GM12878 (cell line): Measurements from ENCODE around the gene MT1G. TPM values are rescaled to one million over a fixed set of nuclear protein-coding genes. Genes with fewer than 3 reads are reported as not detected.

Source experiments
- ATAC-seq: fragments of 200-7000 bp; cut with Tn5 transposase; 3 replicates; pipeline ENCODE4 v1.9.1; 2020; ENCODE audit warnings: mild to moderate bottlenecking, moderate library complexity
- BruUV-seq: library from RNA; stranded (reverse); fragments of 400-500 nt; replicated peaks from 2 replicates; lab custom pipeline; 2021; lab: Mats Ljungman, UMichigan
- CTCF ChIA-PET: fragments of 300-600 bp; sonication (Branson Sonifier 250); formaldehyde crosslinking; extraction: SDS; loops from one replicate; lab custom pipeline; 2021; ENCODE audit warnings: inconsistent platforms; lab: Yijun Ruan, JAX
- POLR2A ChIA-PET: fragments of 350-600 bp; formaldehyde crosslinking; extraction: SDS; loops from one replicate; lab custom pipeline; 2021; ENCODE audit warnings: inconsistent platforms; lab: Charles Lee
- RAD21 ChIA-PET: fragments of 300-600 bp; sonication (Branson Sonifier 250); formaldehyde crosslinking; loops from one replicate; lab custom pipeline; 2023; ENCODE audit warnings: antibody characterized with exemption; ENCODE audit not compliant: unreplicated experiment; lab: Charles Lee
- SMC1A ChIA-PET: fragments of 300-600 bp; sonication (Branson Sonifier 250); formaldehyde crosslinking; loops from one replicate; lab custom pipeline; 2023; ENCODE audit not compliant: unreplicated experiment, uncharacterized antibody; lab: Charles Lee
- DNase-seq: peaks from one replicate; pipeline ENCODE4 v3.0.0-alpha.2; 2011; ENCODE audit warnings: low read depth, low spot score
- FAIRE-seq: peaks from 3 replicates; lab custom pipeline; 2011; peaks lifted over from hg19 to GRCh38; lab: Jason Lieb, UNC
- H2AFZ ChIP-seq: 2 replicates; pipeline ENCODE4 v1.6.0; 2011; ENCODE audit warnings: low read depth, low read length, control low read depth; ENCODE audit not compliant: control insufficient read depth
- H3K27ac ChIP-seq: 2 replicates; pipeline ENCODE4 v1.5.1; 2011; ENCODE audit warnings: control low read depth; ENCODE audit not compliant: control insufficient read depth, insufficient read depth
- H3K27me3 ChIP-seq, 2 experiments: replicated peaks in 1 of 2; 2 replicates each; pipeline versions ENCODE4 v1.6.0 to v1.6.1; 2011; ENCODE audit warnings: low read length in 1 of 2; ENCODE audit not compliant: control insufficient read depth in 2 of 2, insufficient read depth in 2 of 2
- H3K36me3 ChIP-seq, 2 experiments: 2 replicates each; pipeline ENCODE4 v1.5.1; 2011; ENCODE audit warnings: low read length in 1 of 2; ENCODE audit not compliant: control insufficient read depth in 2 of 2, insufficient read depth in 2 of 2
- H3K4me1 ChIP-seq: 2 replicates; pipeline ENCODE4 v1.6.1; 2011; ENCODE audit warnings: mild to moderate bottlenecking, low read length, moderate library complexity, mixed read lengths; ENCODE audit not compliant: control insufficient read depth, insufficient read depth
- H3K4me2 ChIP-seq: 2 replicates; pipeline ENCODE4 v1.6.0; 2011; ENCODE audit warnings: control low read depth; ENCODE audit not compliant: control insufficient read depth, insufficient read depth
- H3K4me3 ChIP-seq: fragments of 200-600 bp; sonication (generic); 2 replicates; pipeline ENCODE4 v1.5.1; 2016
- H3K79me2 ChIP-seq: 2 replicates; pipeline ENCODE4 v1.6.0; 2011; ENCODE audit warnings: low read length; ENCODE audit not compliant: control insufficient read depth, insufficient read depth
- H3K9ac ChIP-seq: 2 replicates; pipeline ENCODE4 v1.8.0; 2011; ENCODE audit warnings: low read length, control low read depth, mixed read lengths; ENCODE audit not compliant: control insufficient read depth, insufficient read depth
- H3K9me3 ChIP-seq: replicated peaks from 3 replicates; pipeline ENCODE4 v1.5.1; 2011; ENCODE audit warnings: mild to moderate bottlenecking, low read length; ENCODE audit not compliant: control insufficient read depth, insufficient read depth
- H4K20me1 ChIP-seq: 2 replicates; pipeline ENCODE4 v1.6.0; 2011; ENCODE audit not compliant: control insufficient read depth, insufficient read depth
- BCL11A ChIP-seq: IDR thresholded peaks from 2 replicates; pipeline ENCODE4 v1.6.1; 2011; ENCODE audit warnings: low read depth, low read length
- E4F1 ChIP-seq: fragments of 450-650 bp; IDR thresholded peaks from 2 replicates; pipeline ENCODE4 v1.6.1; 2018; ENCODE audit warnings: borderline replicate concordance, mild to moderate bottlenecking; ENCODE audit not compliant: partially characterized antibody
- EZH2 ChIP-seq: IDR thresholded peaks from 2 replicates; pipeline ENCODE4 v1.6.1; 2012; ENCODE audit warnings: low read depth, mild to moderate bottlenecking, control low read depth, inconsistent platforms, low read length, borderline replicate concordance; ENCODE audit not compliant: control insufficient read depth
- HDAC6 ChIP-seq: fragments of 200-600 bp; sonication (generic); IDR thresholded peaks from one replicate; pipeline ENCODE4 v1.8.0; 2017; ENCODE audit warnings: antibody characterized with exemption; ENCODE audit not compliant: unreplicated experiment
- MEF2A ChIP-seq: IDR thresholded peaks from 2 replicates; pipeline ENCODE4 v1.6.1; 2011; ENCODE audit warnings: low read depth, mild to moderate bottlenecking, low read length, moderate library complexity; ENCODE audit not compliant: insufficient read depth
- NBN ChIP-seq: fragments of 450-650 bp; IDR thresholded peaks from 2 replicates; pipeline ENCODE4 v1.6.1; 2016
- NFYB ChIP-seq: IDR thresholded peaks from 2 replicates; pipeline ENCODE4 v1.6.1; 2011; ENCODE audit warnings: low read depth, mild to moderate bottlenecking, low read length, improper control_type of control experiment, moderate library complexity; ENCODE audit not compliant: insufficient read depth
- NR2C1 ChIP-seq: fragments of 450-650 bp; IDR thresholded peaks from 2 replicates; pipeline ENCODE4 v1.6.1; 2017; ENCODE audit warnings: antibody characterized with exemption, mild to moderate bottlenecking, moderate library complexity
- RAD21 ChIP-seq: IDR thresholded peaks from 2 replicates; pipeline ENCODE4 v1.6.1; 2011; ENCODE audit warnings: mild to moderate bottlenecking, low read depth, low read length, moderate library complexity; ENCODE audit not compliant: insufficient read depth
- RELA ChIP-seq: fragments of 450-650 bp; IDR thresholded peaks from 2 replicates; pipeline ENCODE4 v1.8.0; 2014; ENCODE audit warnings: borderline replicate concordance; ENCODE audit not compliant: partially characterized antibody
- SKIL ChIP-seq: fragments of 450-650 bp; IDR thresholded peaks from 2 replicates; pipeline ENCODE4 v1.6.1; 2017; ENCODE audit warnings: mild to moderate bottlenecking, low read depth, inconsistent platforms; ENCODE audit not compliant: poor library complexity, severe bottlenecking
- SMAD1 ChIP-seq: fragments of 450-650 bp; IDR thresholded peaks from 2 replicates; pipeline ENCODE4 v1.6.1; 2018; ENCODE audit warnings: mild to moderate bottlenecking, low read depth; ENCODE audit not compliant: partially characterized antibody
- SMAD5 ChIP-seq: IDR thresholded peaks from 2 replicates; pipeline ENCODE4 v1.6.1; 2016; ENCODE audit warnings: antibody characterized with exemption, low read depth
- SUPT20H ChIP-seq: IDR thresholded peaks from 2 replicates; pipeline ENCODE4 v1.6.1; 2011; ENCODE audit warnings: low read depth, mild to moderate bottlenecking, low read length, moderate library complexity, borderline replicate concordance; ENCODE audit not compliant: control insufficient read depth
- TCF7 ChIP-seq: IDR thresholded peaks from 2 replicates; pipeline ENCODE4 v1.6.1; 2014; ENCODE audit warnings: antibody characterized with exemption, borderline replicate concordance
- USF2 ChIP-seq: IDR thresholded peaks from 2 replicates; pipeline ENCODE4 v1.6.1; 2011; ENCODE audit warnings: low read depth, low read length, improper control_type of control experiment, borderline replicate concordance
- WGBS: methylation state at CpG from one replicate; pipeline ENCODE4 v1.1.6; 2016; ENCODE audit warnings: low lambda C conversion rate; ENCODE audit not compliant: insufficient replicate concordance, insufficient coverage; ENCODE audit errors: missing lambda C conversion rate; 5-methylcytosine and 5-hydroxymethylcytosine counted together
- in situ Hi-C: fragments of 300-500 bp; cut with MboI; formaldehyde crosslinking; loops from 9 replicates; pipeline ENCODE4 v1.14.3; 2018; ENCODE audit warnings: mixed read lengths
- intact Hi-C: fragments of 100-400 bp; cut with micrococcal nuclease; formaldehyde crosslinking; loops from one replicate; pipeline ENCODE4 v1.14.2; 2022; ENCODE audit not compliant: unreplicated experiment
- polyA plus RNA-seq, 11 experiments: library from polyadenylated mRNA; depleted of rRNA in 4 of 11; unstranded in 6 of 11; stranded (reverse) in 5 of 11; fragments of >200 nt; fragmentation: Nextera tagmentation in 4 of 11; fragmentation: Illumina TruSeq in 1 of 11; extraction: Ambion mirVana in 4 of 11; extraction: Trizol in 1 of 11; gene quantifications; 1 replicate in 1 of 11; 2 replicates in 10 of 11; pipeline versions ENCODE4 v1.2.1 to v1.2.3, GENCODE V29; 2011 to 2016; ENCODE audit warnings: inconsistent platforms in 2 of 11, missing spikeins in 2 of 11, low read depth in 1 of 11
- total RNA-seq, 4 experiments: library from RNA; depleted of rRNA in 3 of 4; stranded (reverse); fragments of >200 nt in 3 of 4; fragmentation: Illumina TruSeq in 1 of 4; extraction: Trizol in 1 of 4; gene quantifications; 2 replicates each; pipeline versions ENCODE4 v1.2.1 to v1.2.3, GENCODE V29; 2013 to 2021

Gene MT1G
- total and polyA plus RNA-seq, 10 of the 15 experiments (the other 5 are each of a cell fraction or from before 2014, with no cell fraction given), result 1.2 to 9.1 (median 4.6) TPM

- no peak overlapping the region for H3K27ac ChIP-seq
- WGBS, result 71% methylated on average over 5 of the region's 5 CpGs
- in situ Hi-C loops (loop anchor here (25.0 kb wide), 1 partner anchor 746 kb away; no protein-coding TSS in a partner anchor), intact Hi-C loops (no loop called here)
- no peak overlapping the region for H3K4me3 ChIP-seq
- DNase-seq (no peak), FAIRE-seq (no peak), ATAC-seq (no peak)
- no peak overlapping the region for H3K9ac ChIP-seq
- no TSS peak for BruUV-seq
- ChIA-PET CTCF (interaction anchor here (1.0 to 2.5 kb wide), 3 partner anchors 18 to 327 kb away, joined by 3 to 13 read pairs (median 3); no protein-coding TSS in a partner anchor), SMC1A (interaction anchor here (0.8 to 1.5 kb wide), 3 partner anchors 10 to 106 kb away, joined by 3 to 11 read pairs (median 3); no protein-coding TSS in a partner anchor)
- no peaks in the 10 kb centered on the region for H3K79me2 ChIP-seq
- no peak for TF ChIP-seq SKIL
- no peak for TF ChIP-seq USF2
- no peak for TF ChIP-seq TCF7
- no peak for TF ChIP-seq NFYB
- no peak for TF ChIP-seq SUPT20H
- no peak for TF ChIP-seq HDAC6
- no peak for TF ChIP-seq E4F1
- no peak for TF ChIP-seq RELA
- no peak for TF ChIP-seq RAD21
- TF ChIP-seq SMAD5, result no peak
- no peak for TF ChIP-seq NBN
- no peak for TF ChIP-seq SMAD1
- no peak for TF ChIP-seq MEF2A
- TF ChIP-seq BCL11A, result no peak
- no peak for TF ChIP-seq NR2C1
- TF ChIP-seq EZH2, result no peak
- TF ChIP-seq, all 136 proteins: peak for 0
- ChIA-PET RAD21 (interaction anchor here (1.2 to 1.7 kb wide), 3 partner anchors 10 to 18 kb away, joined by 3 to 6 read pairs (median 3); no protein-coding TSS in a partner anchor), POLR2A (interaction anchor here (0.6 kb wide), 1 partner anchor 217 kb away, joined by 3 read pairs; no protein-coding TSS in a partner anchor)
- peaks cover 12% of the 10 kb centered on the region for H3K4me1 ChIP-seq
- H3K4me2 ChIP-seq, result no peak overlapping the region
- no peaks in the 10 kb centered on the region for H3K36me3 ChIP-seq
- no peaks in the 10 kb centered on the region for H3K9me3 ChIP-seq
- no peak overlapping the region for H2AFZ ChIP-seq
- H4K20me1 ChIP-seq, result no peaks in the 10 kb centered on the region
- H3K27me3 ChIP-seq, result no peaks in the 10 kb centered on the region; a peak in 1 of 4 replicates
Observed at GRCh38 chr16:56683424-56684172, 15.7 kb upstream of the MT1G start.
